Measurements from ENCODE around the gene LGI4. TPM values are rescaled to one million over a fixed set of nuclear protein-coding genes. Genes with fewer than 3 reads are reported as not detected.

The LGI4 gene
- total RNA-seq, 1 donor, result 0.31 TPM

DNA sequence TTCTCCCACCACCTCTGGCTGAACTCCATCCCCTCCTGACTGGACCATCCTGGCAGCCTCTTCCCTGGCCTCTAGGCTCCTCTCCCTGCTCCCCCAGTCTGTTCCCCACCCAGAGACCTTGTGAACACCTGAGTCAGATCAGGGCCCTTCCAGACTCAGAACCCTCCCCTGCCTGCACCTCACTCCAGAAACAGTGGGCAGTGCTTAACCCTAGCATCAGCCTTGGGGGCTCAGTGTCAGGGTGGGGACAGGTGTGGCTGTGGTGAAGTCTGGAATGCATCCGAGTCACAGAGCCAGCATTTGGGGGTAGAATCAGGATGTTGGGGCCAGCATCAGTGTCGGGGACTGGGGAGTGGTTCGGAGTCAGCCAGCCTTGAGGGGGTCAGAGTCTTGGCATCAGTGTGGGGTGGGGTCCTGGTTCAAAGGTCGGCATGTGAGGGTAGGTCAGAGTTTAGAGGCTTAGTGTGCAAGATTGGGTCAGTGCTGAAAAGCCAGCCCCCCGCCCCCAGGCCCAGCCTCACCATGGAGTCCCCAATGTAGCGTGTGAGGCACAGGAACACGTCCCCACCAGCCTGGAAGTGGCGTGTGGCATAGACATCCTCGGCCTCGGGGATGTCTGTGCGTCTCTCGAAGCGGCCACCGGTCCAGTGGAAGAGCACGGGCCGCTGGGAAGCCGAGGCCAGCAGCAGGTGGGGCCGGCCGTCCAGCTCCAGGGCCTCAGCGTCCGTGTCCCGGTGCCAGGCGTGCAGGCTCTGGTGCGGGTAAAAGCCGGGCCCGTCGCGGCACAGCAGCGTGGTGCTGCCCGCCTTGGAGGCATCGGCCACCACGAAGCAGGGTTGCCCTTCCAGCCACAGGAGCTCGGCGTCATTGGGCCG is 8.9 kb downstream of the LGI4 start:
- Histone ChIP-seq H3K4me3 (ENCODE audit: low read length) (no peak overlapping the region), H3K27me3 (ENCODE audit: insufficient read depth, low read length) (no peaks in the 10 kb centered on the region), H3K4me1 (ENCODE audit: insufficient read depth, low read length) (peaks cover 14% of the 10 kb centered on the region), H3K9me3 (ENCODE audit: low read depth, low read length) (no peaks in the 10 kb centered on the region)

DNA sequence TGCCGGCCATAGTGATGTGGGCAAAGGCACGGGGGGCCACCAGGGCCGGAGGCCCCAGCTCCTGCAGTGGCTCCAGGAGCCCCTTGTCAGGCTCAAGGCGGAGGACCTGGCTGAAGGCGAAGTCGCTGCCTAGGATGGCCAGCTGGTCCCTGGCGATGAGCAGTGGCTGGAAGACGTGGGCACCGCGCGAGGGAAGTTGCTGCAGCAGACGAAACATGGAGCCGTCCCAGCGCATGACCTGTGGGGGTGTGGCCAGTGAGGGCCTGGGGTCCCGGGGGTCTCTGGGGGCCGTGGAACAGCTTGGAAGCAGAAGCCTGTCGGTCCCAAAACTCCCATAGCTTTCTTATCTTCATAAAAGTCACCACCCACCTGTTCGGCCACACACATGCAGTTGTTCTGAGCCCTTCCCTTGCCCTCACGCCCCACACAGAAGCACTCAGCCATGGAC is 9.6 kb downstream of the LGI4 start:
- Histone ChIP-seq H3K4me3 (ENCODE audit: low read length) (no peak overlapping the region), H3K9me3 (ENCODE audit: low read depth, low read length) (no peaks in the 10 kb centered on the region), H3K27me3 (ENCODE audit: insufficient read depth, low read length) (no peaks in the 10 kb centered on the region), H3K4me1 (ENCODE audit: insufficient read depth, low read length) (peaks cover 15% of the 10 kb centered on the region)

DNA sequence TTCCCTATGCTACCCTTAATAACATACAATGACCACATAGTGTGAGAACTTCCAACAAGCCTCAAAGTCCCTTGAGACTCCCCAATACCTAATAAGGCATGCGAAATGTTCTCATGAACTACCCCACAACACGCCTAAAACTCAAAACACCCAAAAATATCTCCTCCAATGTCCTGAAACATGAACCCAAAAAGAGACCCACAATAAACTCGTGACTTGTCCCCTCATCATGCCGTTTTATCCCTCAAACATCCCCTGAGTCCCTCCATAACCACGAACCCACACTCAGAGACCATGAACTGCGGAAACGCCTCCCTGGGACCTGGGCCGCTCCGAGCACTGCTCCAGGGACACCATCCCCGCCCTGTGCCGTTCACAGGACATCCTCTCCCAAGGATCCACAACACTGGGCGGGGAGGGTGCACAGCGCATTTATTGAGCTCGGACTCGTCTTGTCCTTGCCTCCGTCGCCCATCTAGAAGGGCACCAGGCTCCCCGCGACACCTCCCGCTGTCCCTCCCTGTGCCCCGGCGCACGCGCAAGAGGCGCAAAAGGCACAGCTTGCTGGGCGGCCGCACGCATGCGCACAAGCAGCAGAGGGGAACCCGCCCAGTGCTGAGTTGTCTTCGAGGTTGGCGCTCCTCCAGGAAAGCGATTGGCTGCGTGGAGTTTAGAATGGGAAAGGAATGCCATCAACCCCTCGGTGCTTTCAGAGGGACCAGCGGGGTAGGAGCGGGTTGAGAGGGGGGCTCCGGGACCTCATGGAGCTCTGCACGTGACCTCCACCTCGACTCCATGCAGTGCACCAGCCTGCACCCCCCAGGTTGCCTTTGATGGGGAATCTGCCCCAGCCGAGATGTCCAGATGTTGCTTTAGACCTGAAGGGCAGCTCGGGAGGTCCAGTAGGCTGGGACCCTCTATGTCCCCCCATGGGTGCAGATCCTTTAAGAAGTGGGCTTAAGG is 10.5 kb downstream of the LGI4 start:
- H3K9me3 ChIP-seq (ENCODE audit: low read depth, low read length), result no peaks in the 10 kb centered on the region
- peaks cover 22% of the 10 kb centered on the region for H3K4me1 ChIP-seq (ENCODE audit: insufficient read depth, low read length)
- H3K4me3 ChIP-seq (ENCODE audit: low read length), result peak overlapping the region; percentile 31
- H3K27me3 ChIP-seq (ENCODE audit: insufficient read depth, low read length), result no peaks in the 10 kb centered on the region

DNA sequence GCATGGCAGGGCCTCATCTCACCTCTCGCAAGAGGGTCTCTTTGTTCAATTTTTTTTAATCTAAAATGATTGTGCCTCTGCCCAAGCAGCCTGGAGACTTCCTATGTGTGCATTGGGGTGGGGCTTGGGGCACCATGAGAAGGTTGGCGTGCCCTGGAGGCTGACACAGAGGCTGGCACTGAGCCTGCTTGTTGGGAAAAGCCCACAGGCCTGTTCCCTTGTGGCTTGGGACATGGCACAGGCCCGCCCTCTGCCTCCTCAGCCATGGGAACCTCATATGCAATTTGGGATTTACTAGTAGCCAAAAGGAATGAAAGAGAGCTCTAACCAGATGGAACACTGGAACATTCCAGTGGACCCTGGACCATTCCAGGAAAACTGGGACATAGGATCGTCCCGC is 11.3 kb downstream of the LGI4 start:
- H3K4me3 ChIP-seq (ENCODE audit: low read length), result no peak overlapping the region
- no peaks in the 10 kb centered on the region for H3K27me3 ChIP-seq (ENCODE audit: insufficient read depth, low read length)
- peaks cover 22% of the 10 kb centered on the region for H3K4me1 ChIP-seq (ENCODE audit: insufficient read depth, low read length)
- H3K9me3 ChIP-seq (ENCODE audit: low read depth, low read length), result no peaks in the 10 kb centered on the region

DNA sequence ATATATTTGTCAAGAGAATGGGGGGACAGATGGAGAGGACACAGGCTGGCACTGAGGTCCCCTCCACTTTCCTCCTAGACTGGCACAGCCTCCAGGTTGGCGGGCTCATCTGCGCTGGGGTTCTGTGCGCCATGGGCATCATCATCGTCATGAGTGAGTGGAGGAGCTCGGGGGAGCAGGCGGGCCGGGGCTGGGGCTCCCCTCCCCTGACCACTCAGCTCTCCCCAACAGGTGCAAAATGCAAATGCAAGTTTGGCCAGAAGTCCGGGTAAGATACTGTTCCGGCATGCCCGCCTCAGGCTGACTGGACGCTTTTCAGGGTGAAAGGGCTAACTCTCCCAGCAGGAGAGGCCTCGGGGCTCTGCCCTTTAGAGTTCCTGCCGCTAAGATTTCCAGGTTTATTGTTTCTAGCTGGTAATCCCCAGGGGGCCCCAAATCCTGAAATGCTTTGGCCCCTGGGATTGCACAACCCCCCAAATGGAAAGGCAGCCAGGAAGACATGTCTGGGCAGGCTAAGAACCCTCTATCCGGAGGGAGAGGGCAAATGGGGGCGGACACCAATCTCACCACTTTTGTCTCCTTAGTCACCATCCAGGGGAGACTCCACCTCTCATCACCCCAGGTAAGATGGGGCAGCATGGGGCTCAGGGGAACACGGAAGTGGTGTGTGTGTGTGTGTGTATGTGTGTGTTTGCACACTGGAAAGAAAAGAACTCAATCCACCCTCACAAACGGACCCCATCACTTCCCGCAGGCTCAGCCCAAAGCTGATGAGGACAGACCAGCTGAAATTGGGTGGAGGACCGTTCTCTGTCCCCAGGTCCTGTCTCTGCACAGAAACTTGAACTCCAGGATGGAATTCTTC is 11.9 kb downstream of the LGI4 start:
- Histone ChIP-seq H3K9me3 (ENCODE audit: low read depth, low read length) (no peaks in the 10 kb centered on the region), H3K4me3 (ENCODE audit: low read length) (no peak overlapping the region), H3K27me3 (ENCODE audit: insufficient read depth, low read length) (no peaks in the 10 kb centered on the region), H3K4me1 (ENCODE audit: insufficient read depth, low read length) (peaks cover 22% of the 10 kb centered on the region)

DNA sequence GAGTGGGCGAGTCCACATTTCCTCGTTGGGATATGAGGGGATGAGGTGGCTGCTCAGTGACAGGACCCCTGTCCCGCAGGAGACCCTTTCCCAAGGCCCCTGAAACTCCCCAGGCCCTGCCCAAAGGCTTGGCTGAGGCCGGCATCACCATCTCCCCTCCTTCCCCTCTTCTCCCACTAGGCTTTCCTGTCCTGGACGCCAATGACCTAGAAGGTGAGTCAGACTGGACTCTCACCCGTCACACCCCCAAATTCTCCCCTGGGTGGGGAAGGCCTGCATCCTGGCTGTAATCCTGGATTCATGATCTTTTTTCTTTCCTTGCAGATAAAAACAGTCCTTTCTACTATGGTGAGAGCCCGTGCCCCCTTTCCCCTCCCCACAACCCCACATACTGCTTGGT is 14.0 kb downstream of the LGI4 start:
- Histone ChIP-seq H3K9me3 (ENCODE audit: low read depth, low read length) (no peaks in the 10 kb centered on the region), H3K4me1 (ENCODE audit: insufficient read depth, low read length) (peaks cover 22% of the 10 kb centered on the region), H3K27me3 (ENCODE audit: insufficient read depth, low read length) (no peaks in the 10 kb centered on the region), H3K4me3 (ENCODE audit: low read length) (no peak overlapping the region)

DNA sequence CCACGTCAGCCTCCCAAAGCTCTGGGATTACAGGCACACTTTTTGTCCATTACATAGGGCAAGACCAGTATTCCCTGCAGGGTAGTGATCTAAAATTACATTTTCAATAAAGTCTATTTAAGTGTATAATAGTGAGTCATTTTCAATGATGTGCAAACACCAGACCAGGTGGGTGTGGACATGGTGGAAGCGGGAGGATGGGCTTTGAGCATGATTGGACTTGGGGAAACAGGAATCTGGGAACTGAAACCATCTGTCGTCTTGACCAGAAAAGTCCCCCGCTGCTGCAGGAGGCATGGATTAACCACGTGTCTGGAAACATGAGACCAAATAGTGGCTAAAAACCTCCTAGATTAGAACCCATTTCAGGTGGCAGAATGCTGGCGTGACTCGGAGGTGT is 14.4 kb downstream of the LGI4 start:
- Histone ChIP-seq H3K9me3 (ENCODE audit: low read depth, low read length) (no peaks in the 10 kb centered on the region), H3K4me1 (ENCODE audit: insufficient read depth, low read length) (peaks cover 22% of the 10 kb centered on the region), H3K27me3 (ENCODE audit: insufficient read depth, low read length) (no peaks in the 10 kb centered on the region), H3K4me3 (ENCODE audit: low read length) (no peak overlapping the region)

DNA sequence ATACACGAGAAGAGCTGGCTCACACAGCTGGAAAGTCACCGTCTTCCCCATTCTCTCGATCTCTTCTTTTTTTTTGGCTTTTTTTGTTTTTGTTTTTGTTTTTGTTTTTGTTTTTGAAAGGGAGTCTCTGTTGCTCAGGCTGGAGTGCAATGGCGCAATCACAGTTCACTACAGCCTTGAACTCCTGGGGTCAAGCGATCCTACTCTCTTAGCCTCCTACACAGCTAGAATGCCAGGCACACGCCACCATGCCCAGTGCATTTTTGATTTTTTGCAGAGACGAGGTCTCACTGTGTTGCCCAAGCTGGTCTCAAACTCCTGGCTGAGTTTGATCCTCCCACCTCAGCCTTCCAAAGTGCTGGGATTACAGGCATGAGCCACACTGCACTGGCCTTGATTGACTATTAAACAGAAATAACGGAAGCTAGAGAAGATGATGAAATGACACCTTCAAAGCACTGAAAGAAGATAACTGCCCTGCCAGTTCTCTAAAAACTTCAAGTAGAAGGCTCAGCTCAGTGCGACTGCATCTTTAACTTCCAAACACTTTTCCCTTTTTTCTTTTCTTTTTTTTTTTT is 15.2 kb downstream of the LGI4 start:
- Histone ChIP-seq H3K4me3 (ENCODE audit: low read length) (no peak overlapping the region), H3K9me3 (ENCODE audit: low read depth, low read length) (no peaks in the 10 kb centered on the region), H3K4me1 (ENCODE audit: insufficient read depth, low read length) (peaks cover 22% of the 10 kb centered on the region), H3K27me3 (ENCODE audit: insufficient read depth, low read length) (no peaks in the 10 kb centered on the region)

DNA sequence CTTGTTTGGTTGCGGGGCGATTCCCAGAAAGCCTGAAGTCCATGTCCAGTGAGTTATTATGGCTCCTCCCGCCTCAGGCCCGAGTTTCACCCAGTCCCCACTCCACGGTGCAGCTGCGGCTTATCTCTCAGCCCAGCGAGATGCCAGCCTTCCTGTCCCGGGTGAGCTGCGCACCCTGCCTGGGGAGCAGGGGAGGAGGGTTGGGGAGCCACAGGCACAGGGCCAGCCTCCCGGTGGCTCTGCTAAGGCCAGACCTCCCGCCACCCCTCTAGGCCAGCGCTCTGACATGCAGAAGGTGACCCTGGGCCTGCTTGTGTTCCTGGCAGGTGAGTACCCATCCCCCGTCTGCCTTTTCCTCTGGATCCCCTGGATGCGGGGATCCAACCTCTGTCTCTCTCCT is 15.8 kb downstream of the LGI4 start:
- Histone ChIP-seq H3K4me1 (ENCODE audit: insufficient read depth, low read length) (peaks cover 20% of the 10 kb centered on the region), H3K27me3 (ENCODE audit: insufficient read depth, low read length) (no peaks in the 10 kb centered on the region), H3K4me3 (ENCODE audit: low read length) (no peak overlapping the region), H3K9me3 (ENCODE audit: low read depth, low read length) (no peaks in the 10 kb centered on the region)

DNA sequence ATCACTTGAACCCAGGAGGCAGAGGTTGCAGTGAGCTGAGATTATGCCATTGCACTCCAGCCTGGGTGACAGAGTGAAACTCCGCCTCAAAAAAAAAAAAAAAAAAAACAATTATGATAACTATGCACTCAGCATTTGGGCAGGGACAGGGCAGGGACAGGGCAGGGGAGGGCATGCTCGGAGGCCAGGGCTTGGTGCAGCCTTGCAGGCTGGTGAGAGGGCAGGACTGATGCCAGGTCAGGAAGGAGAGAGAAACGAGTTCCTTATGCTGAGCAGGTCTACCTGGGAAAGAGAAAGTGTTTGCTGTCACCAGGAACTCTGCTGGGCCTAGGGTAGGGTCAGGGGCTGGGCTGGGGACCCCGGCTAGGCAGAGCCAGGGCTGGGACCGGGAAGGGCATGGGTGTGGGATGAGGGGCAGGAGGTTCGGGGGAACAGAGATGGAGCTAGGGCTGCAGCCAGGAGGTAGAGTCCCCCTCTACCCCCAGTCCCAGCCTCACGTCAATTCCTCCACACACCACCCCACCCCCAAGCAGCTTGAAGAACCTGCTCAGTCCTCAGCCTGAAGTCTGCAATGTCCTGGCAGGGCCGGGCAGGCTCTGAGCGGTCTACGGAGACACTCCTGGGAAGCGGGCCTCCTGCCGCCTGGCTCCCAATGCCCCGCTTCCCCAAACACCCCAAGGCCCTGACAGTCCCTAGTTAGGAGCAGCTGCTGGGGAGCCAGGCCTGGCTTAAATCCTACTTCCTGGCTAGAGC is 16.4 kb downstream of the LGI4 start:
- no peaks in the 10 kb centered on the region for H3K9me3 ChIP-seq (ENCODE audit: low read depth, low read length)
- no peaks in the 10 kb centered on the region for H3K27me3 ChIP-seq (ENCODE audit: insufficient read depth, low read length)
- H3K4me3 ChIP-seq (ENCODE audit: low read length), result no peak overlapping the region
- peaks cover 16% of the 10 kb centered on the region for H3K4me1 ChIP-seq (ENCODE audit: insufficient read depth, low read length)

DNA sequence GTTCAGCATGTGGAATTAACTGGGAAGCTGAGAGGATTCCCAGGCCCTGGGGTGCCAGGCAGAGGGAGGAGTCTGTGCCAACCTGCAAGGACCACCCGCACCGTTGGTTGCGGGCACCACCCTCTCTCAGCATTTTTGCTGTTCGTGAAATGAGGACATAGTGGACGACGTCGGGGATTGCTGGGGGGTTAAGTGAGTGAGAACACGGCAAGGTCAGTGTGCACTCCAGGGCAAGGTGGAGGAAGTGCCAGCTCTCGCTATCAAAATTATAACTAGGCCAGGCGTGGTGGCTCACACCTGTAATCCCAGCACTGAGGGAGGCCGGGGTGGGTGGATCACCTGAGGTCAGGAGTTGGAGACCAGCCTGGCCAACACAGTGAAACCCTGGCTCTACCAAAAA is 17.1 kb downstream of the LGI4 start:
- Histone ChIP-seq H3K4me3 (ENCODE audit: low read length) (no peak overlapping the region), H3K9me3 (ENCODE audit: low read depth, low read length) (no peaks in the 10 kb centered on the region), H3K4me1 (ENCODE audit: insufficient read depth, low read length) (peaks cover 16% of the 10 kb centered on the region), H3K27me3 (ENCODE audit: insufficient read depth, low read length) (no peaks in the 10 kb centered on the region)

DNA sequence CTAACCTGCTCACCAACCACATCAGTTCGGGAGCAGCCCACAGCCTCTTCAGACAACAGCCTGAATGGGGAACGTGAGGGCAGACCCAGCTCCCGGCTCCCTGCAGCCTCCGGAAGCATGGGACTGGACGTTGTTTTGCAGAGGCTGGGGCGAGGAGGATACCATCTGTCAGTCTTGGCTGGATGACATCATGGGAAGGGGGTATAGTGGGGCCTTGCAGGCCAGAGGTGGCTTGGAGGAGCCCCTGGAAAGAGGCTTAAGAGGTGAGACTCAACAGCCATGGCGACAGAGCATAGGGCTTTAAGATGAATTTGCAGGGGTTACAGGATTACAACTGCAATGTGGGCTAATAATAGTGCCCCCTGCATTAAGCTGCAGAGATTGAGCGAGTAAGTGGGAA is 17.7 kb downstream of the LGI4 start:
- Histone ChIP-seq H3K27me3 (ENCODE audit: insufficient read depth, low read length) (no peaks in the 10 kb centered on the region), H3K4me1 (ENCODE audit: insufficient read depth, low read length) (peaks cover 16% of the 10 kb centered on the region), H3K4me3 (ENCODE audit: low read length) (no peak overlapping the region), H3K9me3 (ENCODE audit: low read depth, low read length) (no peaks in the 10 kb centered on the region)

DNA sequence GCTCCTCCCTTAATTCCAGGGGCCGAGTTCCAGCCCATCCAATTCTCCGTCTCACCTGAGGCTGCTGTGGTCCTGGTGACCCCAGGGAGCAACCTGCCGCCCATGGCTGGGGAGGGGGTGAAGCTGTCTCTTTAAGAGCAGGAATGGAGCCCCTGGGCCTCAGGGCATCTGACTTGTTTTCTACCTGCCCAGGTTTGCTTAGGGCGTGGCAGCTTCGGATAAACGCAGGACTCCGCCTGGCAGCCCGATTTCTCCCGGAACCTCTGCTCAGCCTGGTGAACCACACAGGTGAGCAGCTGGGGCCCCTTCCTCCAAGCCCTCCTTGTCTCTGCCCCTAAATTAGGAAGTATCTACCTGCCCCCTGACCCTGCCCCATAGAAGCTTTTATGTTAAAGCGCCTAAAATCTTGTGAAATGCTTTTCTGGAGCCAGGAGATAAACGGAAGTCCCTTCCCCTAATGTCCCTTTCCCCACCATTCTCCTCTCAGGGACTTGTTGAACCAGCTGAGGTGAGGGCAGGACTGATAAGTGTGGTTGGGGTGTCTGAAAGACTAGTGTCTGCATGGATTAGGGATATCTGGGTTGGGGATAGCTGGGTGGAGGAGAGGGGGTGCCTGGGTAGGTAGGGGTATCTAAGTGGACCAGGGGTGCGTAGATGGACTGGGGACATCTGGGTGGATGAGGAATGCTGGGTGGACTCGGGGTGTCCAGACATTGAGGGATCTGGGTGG is 18.6 kb downstream of the LGI4 start:
- H3K9me3 ChIP-seq (ENCODE audit: low read depth, low read length), result no peaks in the 10 kb centered on the region
- H3K27me3 ChIP-seq (ENCODE audit: insufficient read depth, low read length), result no peaks in the 10 kb centered on the region
- H3K4me3 ChIP-seq (ENCODE audit: low read length), result no peak overlapping the region

More for the DNA sequence above, 18.6 kb downstream of the LGI4 start:
- peaks cover 16% of the 10 kb centered on the region for H3K4me1 ChIP-seq (ENCODE audit: insufficient read depth, low read length)
